Measurements from ENCODE around the gene ELANE.

Gene ELANE

GRCh38 chr19:852136-853013 lies at the start of gene ELANE:
ELANE (plus strand) TSS chr19:852303; CDS start chr19:852329, 26 bp downstream.
- DNase-seq = no peak

- DNase-seq = no peak
Measured at GRCh38 chr19:802498-803098, 49.5 kb upstream of the ELANE start.

- DNase-seq = no peak
Measured at GRCh38 chr19:803099-803561, 49.0 kb upstream of the ELANE start.

- no peak for DNase-seq
Measured at GRCh38 chr19:803686-804418, 48.3 kb upstream of the ELANE start.

DNA sequence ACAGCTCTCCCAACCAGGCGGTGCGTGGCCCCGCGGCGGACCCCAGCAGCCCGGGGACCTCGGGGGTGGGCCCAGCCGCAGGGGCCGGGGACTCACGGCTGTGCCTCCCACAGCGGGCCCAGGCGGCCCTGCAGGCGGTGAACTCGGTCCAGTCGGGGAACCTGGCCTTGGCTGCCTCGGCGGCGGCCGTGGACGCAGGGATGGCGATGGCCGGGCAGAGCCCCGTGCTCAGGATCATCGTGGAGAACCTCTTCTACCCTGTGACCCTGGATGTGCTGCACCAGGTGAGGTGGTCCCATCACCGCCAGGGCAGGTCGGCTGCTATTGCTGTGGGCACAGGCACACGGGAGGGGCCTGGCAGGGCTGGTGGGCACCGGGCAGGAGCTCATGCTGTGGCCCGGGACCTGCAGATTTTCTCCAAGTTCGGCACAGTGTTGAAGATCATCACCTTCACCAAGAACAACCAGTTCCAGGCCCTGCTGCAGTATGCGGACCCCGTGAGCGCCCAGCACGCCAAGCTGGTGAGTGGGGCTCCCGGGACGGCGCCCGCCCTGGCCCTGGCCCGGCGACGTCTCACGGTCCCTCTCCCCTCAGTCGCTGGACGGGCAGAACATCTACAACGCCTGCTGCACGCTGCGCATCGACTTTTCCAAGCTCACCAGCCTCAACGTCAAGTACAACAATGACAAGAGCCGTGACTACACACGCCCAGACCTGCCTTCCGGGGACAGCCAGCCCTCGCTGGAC lies 47.5 kb upstream of the ELANE start:
- DNase-seq = no peak

DNA sequence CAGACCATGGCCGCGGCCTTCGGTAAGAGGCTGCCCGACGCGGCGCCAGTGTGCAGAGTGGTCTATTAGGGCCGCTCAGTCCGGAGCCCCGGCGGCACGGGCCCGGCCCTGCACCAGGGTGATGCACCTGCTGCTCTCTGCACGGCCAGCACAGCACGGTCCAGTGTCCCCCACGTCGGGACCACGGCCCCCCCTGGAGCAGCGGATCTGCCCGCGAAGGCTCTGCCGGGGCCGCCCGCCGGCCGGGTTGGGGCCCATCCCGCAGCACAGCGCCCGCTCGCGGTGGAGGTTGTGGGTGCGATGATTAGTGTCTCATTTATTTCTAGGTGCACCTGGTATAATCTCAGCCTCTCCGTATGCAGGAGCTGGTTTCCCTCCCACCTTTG lies 46.9 kb upstream of the ELANE start:
- DNase-seq = no peak

DNA sequence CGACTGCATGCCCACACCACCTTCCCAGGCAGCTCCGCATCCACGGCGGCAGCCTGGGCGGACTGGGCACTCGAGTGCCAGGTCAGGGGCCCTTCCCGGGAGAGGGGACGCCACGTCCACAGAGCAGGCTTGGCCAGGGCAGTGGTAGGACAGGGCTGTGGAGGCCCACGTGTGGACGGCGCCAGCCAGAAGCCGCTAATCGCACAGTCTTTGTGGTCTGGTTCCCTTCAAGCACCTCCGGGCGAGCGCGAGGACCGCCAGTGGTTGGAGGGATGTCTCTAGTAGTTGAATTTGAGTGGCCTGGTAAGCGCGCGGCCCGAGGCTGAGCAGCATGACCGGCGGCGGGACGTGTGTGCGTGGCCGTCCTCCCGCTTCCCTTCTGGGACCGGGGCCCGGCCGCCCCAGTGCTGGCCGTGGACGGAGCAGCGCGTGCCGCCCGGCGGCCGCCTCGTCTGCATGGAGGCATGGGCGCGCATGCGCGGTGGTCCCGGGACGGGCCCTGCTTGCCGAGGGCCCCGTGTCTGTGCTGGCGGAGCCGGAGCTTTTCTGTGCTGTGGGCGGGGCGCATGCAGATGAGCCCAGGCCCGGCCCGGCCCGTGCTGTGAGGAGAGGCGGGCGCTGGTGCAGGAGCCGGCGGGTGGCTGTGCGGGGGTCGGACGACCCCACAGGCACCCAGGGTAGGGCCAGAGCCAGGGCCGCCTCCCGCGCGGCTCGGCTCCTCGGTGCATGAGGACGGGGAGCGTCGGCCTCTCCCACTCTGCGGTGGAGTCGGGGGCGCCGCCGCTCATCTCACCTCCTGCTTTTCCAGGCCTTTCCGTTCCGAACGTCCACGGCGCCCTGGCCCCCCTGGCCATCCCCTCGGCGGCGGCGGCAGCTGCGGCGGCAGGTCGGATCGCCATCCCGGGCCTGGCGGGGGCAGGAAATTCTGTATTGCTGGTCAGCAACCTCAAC lies 46.2 kb upstream of the ELANE start:
- no peak for DNase-seq

DNA sequence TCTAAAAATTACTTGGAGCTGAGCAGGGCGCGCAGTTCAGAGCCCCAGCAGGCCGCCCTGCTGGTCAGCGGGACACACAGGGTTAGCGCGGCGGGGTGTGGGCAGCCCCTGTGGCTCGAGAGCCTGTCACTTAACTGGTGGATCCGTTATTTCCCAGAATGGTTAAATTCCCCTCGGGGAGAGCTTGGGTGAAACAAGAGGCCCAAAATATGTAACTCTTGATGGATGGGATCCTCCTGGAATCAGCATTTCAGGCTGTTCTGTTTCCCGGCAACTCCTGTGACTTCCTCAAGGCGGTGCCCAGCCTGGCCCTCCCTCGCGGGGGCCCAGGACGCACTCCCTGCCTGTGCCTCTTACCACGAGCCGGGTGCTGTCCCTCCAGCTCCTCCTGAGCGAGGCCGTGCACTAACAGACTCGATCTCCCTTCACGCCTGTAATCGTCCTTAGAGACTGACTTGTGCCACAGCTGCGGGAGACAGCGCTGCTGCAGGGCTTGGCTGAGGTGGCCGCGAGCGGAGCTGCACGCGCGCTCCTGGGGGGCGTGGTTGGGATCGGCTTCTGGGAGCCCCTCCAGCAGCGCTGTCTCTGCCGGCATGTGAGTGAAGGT lies 45.2 kb upstream of the ELANE start:
- DNase-seq = no peak

- no peak for DNase-seq
Measured at GRCh38 chr19:807627-808422, 44.3 kb upstream of the ELANE start.

- no peak for DNase-seq
Measured at GRCh38 chr19:808423-808775, 43.7 kb upstream of the ELANE start.

GRCh38 chr19:810077-810855 lies 41.8 kb upstream of the ELANE start:
- DNase-seq = no peak

- no peak for DNase-seq
Measured at GRCh38 chr19:810883-811489, 41.1 kb upstream of the ELANE start.

GRCh38 chr19:811506-812048 lies 40.5 kb upstream of the ELANE start:
- DNase-seq = no peak

- DNase-seq = peak; percentile 51
Measured at GRCh38 chr19:812049-812746, 39.9 kb upstream of the ELANE start.

GRCh38 chr19:812747-813218 lies 39.3 kb upstream of the ELANE start:
- DNase-seq = no peak

GRCh38 chr19:813219-814151 lies 38.6 kb upstream of the ELANE start:
- peak; percentile 53 for DNase-seq

Data from islet precursor cell (in vitro differentiated cells).